A673 (cell line): ENCODE measurements around the gene ARL11.

Source experiments
- EZH2 ChIP-seq: fragments of 200-600 bp; sonication (generic); IDR thresholded peaks from 2 replicates; pipeline ENCODE4 v1.6.1; 2017; ENCODE audit warnings: borderline replicate concordance, low read depth, mild to moderate bottlenecking, mixed read lengths, antibody characterized with exemption, low read length; ENCODE audit not compliant: poor library complexity, severe bottlenecking
- TF ChIP-seq, protein P1 (sequence below): fragments of 300-800, 200-600 bp; sonication (generic); conservative IDR thresholded peaks from 2 replicates; pipeline ENCODE4 v1.5.1; 2017; ENCODE audit warnings: low read depth, mild to moderate bottlenecking, antibody characterized with exemption, low read length, moderate library complexity, mixed read lengths

GRCh38 chr13:49624229-49624628, 4.1 kb upstream of the ARL11 start:
- TF ChIP-seq, protein P1, sequence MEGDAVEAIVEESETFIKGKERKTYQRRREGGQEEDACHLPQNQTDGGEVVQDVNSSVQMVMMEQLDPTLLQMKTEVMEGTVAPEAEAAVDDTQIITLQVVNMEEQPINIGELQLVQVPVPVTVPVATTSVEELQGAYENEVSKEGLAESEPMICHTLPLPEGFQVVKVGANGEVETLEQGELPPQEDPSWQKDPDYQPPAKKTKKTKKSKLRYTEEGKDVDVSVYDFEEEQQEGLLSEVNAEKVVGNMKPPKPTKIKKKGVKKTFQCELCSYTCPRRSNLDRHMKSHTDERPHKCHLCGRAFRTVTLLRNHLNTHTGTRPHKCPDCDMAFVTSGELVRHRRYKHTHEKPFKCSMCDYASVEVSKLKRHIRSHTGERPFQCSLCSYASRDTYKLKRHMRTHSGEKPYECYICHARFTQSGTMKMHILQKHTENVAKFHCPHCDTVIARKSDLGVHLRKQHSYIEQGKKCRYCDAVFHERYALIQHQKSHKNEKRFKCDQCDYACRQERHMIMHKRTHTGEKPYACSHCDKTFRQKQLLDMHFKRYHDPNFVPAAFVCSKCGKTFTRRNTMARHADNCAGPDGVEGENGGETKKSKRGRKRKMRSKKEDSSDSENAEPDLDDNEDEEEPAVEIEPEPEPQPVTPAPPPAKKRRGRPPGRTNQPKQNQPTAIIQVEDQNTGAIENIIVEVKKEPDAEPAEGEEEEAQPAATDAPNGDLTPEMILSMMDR = no peak
- TF ChIP-seq EZH2 = no peak
